Femur (tissue), 1 donor: Measurements from ENCODE around the gene ALDH2.
"Not testable (repeated sequence)": the region's sequence is repeated elsewhere in the genome, so short reads cannot be mapped to it uniquely, and the experiment has no call there.

Experiments used
- DNase-seq: peaks from one replicate; pipeline ENCODE4 v3.0.0-alpha.2; 2017

ALDH2 gene

GRCh38 chr12:111766608-111767361, at the start of gene ALDH2:
Gene ALDH2 (plus strand): TSS chr12:111766933. CDS start chr12:111766983, 50 bp downstream.
- DNase-seq = peak; percentile 84

GRCh38 chr12:111719316-111719715, 47.4 kb upstream of the ALDH2 start:
- not testable (repeated sequence) for DNase-seq

GRCh38 chr12:111720457-111720856, 46.3 kb upstream of the ALDH2 start:
- no peak for DNase-seq

- not testable (repeated sequence) for DNase-seq
Measured at GRCh38 chr12:111723646-111724360, 42.9 kb upstream of the ALDH2 start.

- no peak for DNase-seq
Measured at GRCh38 chr12:111728795-111729194, 37.9 kb upstream of the ALDH2 start.

GRCh38 chr12:111730420-111730819, 36.3 kb upstream of the ALDH2 start:
- no peak for DNase-seq

GRCh38 chr12:111732786-111733185, 33.9 kb upstream of the ALDH2 start:
- DNase-seq = no peak

GRCh38 chr12:111733340-111733915, 33.3 kb upstream of the ALDH2 start:
- no peak for DNase-seq

GRCh38 chr12:111739524-111739923, 27.2 kb upstream of the ALDH2 start:
- DNase-seq = not testable (repeated sequence)

GRCh38 chr12:111741235-111741812, 25.4 kb upstream of the ALDH2 start:
- no peak for DNase-seq

GRCh38 chr12:111745211-111745610, 21.5 kb upstream of the ALDH2 start:
- no peak for DNase-seq

GRCh38 chr12:111747333-111747732, 19.4 kb upstream of the ALDH2 start:
- DNase-seq = no peak

- DNase-seq = peak; percentile 78
Measured at GRCh38 chr12:111748151-111748672, 18.5 kb upstream of the ALDH2 start.

- DNase-seq = no peak
Measured at GRCh38 chr12:111748867-111749266, 17.9 kb upstream of the ALDH2 start.

GRCh38 chr12:111749391-111749790, 17.3 kb upstream of the ALDH2 start:
- no peak for DNase-seq

- peak; percentile 58 for DNase-seq
Measured at GRCh38 chr12:111753144-111753881, 13.4 kb upstream of the ALDH2 start.

GRCh38 chr12:111754671-111755070, 12.1 kb upstream of the ALDH2 start:
- DNase-seq = no peak

- no peak for DNase-seq
Measured at GRCh38 chr12:111756196-111756595, 10.5 kb upstream of the ALDH2 start.

GRCh38 chr12:111756681-111757080, 10.1 kb upstream of the ALDH2 start:
- no peak for DNase-seq

GRCh38 chr12:111757361-111758119, 9.2 kb upstream of the ALDH2 start:
- peak; percentile 77 for DNase-seq

- no peak for DNase-seq
Measured at GRCh38 chr12:111758120-111758561, 8.6 kb upstream of the ALDH2 start.

GRCh38 chr12:111759271-111759670, 7.5 kb upstream of the ALDH2 start:
- no peak for DNase-seq
